WI38 (cell line): Measurements from ENCODE around the gene IFNL3.
"Not testable (repeated sequence)": the region's sequence is repeated elsewhere in the genome, so short reads cannot be mapped to it uniquely, and the experiment has no call there.

Experiments used
- H3K4me3 ChIP-seq: 2 replicates; pipeline ENCODE4 v1.5.1; 2011; ENCODE audit warnings: low read depth, mild to moderate bottlenecking, control low read depth, low read length
- CTCF ChIP-seq: IDR thresholded peaks from 2 replicates; pipeline ENCODE4 v1.5.1; 2012; ENCODE audit warnings: low read depth, mild to moderate bottlenecking, control low read depth, low read length

IFNL3 gene

GRCh38 chr19:39248806-39249205, 4.0 kb upstream of the IFNL3 start, which contains the start of gene IFNL4:
Gene IFNL4 (minus strand): TSS chr19:39248856.
- H3K4me3 ChIP-seq: no peak within 1 kb of the TSS
- TF ChIP-seq CTCF: no peak

GRCh38 chr19:39247701-39248664, 3.2 kb upstream of the IFNL3 start:
- H3K4me3 ChIP-seq: no peak overlapping the region
- TF ChIP-seq CTCF: no peak

GRCh38 chr19:39246951-39247669, 2.3 kb upstream of the IFNL3 start:
- no peak for TF ChIP-seq CTCF
- H3K4me3 ChIP-seq: no peak overlapping the region

GRCh38 chr19:39245166-39245565, 360 bp upstream of the IFNL3 start:
- not testable (repeated sequence) for H3K4me3 ChIP-seq

- H3K4me3 ChIP-seq: not testable (repeated sequence)
These were observed 1.1 kb downstream of the IFNL3 start for GRCh38 chr19:39243741-39244140.

GRCh38 chr19:39240421-39240820, 4.4 kb downstream of the IFNL3 start:
- TF ChIP-seq CTCF: no peak
- no peak overlapping the region for H3K4me3 ChIP-seq

- no peak for TF ChIP-seq CTCF
- H3K4me3 ChIP-seq: no peak overlapping the region
These were observed 5.9 kb downstream of the IFNL3 start for GRCh38 chr19:39238944-39239343.

- H3K4me3 ChIP-seq: no peak overlapping the region
- no peak for TF ChIP-seq CTCF
These were observed 6.6 kb downstream of the IFNL3 start for GRCh38 chr19:39238209-39238608.
